HG03280 (cell line): Measurements from ENCODE around the gene IGFBP1.
"Not testable (repeated sequence)": the region's sequence is repeated elsewhere in the genome, so short reads cannot be mapped to it uniquely, and the experiment has no call there.

ENCODE experiments used
- ATAC-seq: cut with Tn5 transposase; IDR thresholded peaks from one replicate; pipeline ENCODE4 v1.9.1; 2021; ENCODE audit warnings: mild to moderate bottlenecking, moderate library complexity; ENCODE audit not compliant: unreplicated experiment

Gene IGFBP1

DNA sequence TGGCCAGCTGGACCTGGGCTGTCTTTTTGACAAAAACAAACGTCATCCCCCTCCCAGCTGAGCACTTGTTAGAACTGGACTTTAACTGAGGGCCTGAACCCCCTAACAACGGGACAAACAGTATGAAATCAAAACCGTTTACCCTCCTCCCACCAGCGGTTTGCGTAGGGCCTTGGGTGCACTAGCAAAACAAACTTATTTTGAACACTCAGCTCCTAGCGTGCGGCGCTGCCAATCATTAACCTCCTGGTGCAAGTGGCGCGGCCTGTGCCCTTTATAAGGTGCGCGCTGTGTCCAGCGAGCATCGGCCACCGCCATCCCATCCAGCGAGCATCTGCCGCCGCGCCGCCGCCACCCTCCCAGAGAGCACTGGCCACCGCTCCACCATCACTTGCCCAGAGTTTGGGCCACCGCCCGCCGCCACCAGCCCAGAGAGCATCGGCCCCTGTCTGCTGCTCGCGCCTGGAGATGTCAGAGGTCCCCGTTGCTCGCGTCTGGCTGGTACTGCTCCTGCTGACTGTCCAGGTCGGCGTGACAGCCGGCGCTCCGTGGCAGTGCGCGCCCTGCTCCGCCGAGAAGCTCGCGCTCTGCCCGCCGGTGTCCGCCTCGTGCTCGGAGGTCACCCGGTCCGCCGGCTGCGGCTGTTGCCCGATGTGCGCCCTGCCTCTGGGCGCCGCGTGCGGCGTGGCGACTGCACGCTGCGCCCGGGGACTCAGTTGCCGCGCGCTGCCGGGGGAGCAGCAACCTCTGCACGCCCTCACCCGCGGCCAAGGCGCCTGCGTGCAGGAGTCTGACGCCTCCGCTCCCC, at the start of gene IGFBP1:
Gene IGFBP1 (plus strand): TSS at position 304 of the 808 bp plus-strand sequence. CDS start 165 bp downstream, at position 469.
- ATAC-seq: no peak

DNA sequence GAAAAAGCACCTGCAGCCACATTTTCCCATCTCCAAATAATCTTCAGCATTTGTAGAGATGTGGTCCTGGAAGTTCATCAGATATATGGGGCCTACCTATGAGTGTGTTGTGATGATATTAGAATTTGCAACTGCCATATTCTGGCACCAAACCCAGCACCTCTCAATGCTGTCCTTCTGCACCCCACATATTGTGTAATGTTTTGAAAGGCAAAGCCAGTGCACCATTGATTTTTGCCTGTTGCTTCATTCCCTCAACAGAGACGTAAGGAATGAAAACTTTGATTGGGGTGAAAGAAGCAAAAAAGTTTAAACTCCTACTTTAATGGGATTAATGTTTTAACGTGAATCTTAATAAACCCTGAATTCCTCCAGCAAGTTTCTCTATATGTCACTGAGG, 49.4 kb upstream of the IGFBP1 start:
- ATAC-seq: not testable (repeated sequence)

DNA sequence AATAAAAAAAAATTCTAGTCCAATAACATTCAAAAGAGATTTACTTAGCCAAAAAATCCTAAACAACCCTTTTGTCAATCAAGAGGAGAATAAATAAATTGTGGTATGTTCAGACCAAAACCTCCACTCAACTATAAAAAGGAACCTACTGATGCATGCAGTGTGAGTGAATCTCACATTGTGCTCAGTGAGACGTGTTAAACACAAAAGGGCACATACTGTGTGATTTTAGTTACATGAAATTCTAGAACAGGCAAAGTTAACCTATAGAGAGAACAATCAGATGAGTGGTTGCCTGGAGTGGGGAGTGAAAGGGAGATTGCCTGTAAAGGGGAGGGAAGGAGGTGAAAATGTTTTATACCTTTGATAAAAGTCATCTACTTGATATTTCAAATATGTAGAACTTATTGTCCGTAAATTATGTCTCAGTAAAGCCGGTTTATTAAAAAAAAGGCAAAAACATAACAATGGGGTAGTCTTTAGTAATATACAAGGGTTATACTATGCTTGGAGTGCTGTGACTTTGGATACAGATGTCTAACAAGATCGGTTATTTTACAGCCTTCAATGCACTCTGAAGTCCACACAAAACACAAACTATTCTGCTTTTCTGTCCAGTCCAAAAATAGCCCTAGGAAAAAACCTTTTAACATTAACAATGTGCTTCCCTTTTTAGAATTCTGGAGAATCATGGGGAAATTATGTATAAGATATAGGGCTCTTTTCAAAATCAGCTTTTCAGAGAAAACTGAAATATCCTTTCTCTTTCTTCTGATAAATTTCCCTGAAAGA, 46.2 kb upstream of the IGFBP1 start:
- not testable (repeated sequence) for ATAC-seq

DNA sequence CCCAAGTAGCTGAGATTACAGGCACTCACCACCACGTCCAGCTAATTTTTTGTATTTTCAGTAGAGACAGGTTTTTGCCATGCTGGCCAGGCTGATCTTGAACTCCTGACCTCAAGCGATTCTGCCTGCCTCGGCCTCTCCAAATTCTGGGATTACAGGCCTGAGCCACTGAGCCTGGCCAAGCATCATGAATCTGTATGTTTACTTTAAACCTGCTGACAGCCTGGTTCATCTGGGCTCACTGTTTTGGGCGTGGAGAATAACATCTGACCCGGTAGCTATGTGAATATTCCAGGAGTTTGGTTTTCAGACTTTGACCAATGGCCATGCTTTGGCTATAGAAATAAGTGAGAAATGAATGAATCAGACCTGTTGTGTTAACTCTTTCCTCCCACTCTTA, 41.8 kb upstream of the IGFBP1 start:
- not testable (repeated sequence) for ATAC-seq

DNA sequence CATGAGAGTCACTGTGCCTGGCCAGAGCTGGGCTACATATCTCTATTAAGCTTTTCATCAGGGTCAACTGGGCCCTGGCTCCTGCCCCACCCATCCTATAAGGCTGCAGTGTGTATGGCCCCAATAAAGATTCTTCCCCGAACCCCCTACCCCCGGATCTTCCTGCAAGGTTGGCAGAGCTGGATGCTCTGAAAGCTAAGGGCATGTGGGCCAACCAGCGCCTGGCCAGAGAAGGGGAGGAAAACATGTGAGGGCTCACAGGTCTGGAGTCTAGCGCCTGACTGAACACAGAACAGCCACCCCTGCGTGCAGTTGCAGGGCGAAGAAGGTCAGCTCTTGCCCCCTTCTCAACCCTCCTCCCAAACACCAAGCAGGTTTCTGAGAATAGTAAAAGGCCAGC, 39.6 kb upstream of the IGFBP1 start:
- not testable (repeated sequence) for ATAC-seq

DNA sequence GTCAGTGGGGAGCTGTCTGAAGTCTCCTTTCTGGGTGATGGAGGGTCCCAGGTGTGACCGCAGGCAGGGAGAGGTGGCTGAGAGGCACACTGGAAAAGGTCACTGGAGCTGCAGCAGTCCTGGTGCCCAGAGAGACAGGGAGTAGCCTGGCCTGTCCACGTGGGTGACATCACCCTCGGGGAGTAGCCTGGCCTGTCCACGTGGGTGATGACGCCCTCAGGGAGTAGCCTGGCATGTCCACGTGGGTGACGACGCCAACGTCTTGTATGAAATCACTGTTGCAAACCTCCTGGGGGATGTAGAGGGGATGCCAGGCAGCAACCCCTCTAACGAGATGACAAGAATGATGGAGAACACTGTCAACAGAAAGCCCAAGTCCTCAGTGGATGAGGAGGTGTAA, 35.3 kb upstream of the IGFBP1 start:
- not testable (repeated sequence) for ATAC-seq

DNA sequence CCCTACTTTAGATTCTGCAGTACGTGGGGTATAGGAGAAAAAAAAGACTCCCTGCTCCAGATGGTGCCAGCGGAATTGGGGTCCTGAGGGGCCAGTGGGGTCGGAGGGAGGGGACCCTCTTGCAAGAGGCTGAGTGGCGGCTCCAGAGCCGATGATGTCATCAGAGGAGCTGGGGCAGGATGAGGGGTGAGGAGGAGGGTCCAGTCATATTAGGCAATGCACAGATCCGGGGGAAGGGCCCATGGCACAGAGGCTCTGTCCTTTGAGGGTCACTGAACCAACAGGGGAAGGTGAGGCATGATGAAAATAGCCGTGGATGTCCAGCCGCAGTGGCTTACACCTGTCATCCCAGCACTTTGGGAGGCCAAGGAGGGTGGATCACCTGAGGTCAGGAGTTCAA, 34.8 kb upstream of the IGFBP1 start:
- ATAC-seq: not testable (repeated sequence)

DNA sequence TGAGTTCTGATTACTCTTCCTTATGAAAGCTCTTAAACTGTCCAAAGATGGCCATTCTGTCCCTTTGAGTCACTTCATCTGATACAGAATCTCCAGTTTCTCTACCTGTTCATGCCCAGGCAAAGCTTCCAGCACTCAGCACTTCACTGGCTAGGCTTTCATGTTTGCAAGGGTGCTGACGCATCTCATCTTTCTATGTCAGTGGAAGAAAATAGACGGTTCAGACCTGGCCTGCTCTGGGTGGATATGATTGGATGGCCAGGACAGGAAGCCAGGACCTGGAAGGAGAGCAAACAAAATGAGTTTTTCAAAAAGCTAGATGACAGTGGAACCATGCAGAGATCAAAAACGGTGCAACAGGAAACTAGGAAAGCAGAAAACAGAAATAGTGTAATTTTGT, 32.6 kb upstream of the IGFBP1 start:
- not testable (repeated sequence) for ATAC-seq

DNA sequence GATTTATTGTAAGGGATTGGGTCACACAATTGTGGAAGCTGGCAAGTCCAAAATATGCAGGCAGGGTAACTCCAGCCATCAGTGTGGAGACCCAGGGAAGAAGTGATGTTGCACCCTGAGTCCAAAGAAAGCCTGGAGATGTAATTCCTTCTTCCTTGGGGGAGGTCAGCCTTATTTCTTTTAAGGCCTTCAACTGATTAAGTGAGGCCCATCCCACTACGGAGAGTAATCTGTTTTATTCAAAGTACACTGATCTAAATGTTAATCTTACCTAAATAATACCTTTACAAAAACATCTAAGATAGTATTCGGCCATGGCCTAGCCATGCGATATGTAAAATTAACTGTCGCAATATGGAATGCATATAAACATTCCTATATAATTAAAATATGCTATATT, 31.4 kb upstream of the IGFBP1 start:
- not testable (repeated sequence) for ATAC-seq

DNA sequence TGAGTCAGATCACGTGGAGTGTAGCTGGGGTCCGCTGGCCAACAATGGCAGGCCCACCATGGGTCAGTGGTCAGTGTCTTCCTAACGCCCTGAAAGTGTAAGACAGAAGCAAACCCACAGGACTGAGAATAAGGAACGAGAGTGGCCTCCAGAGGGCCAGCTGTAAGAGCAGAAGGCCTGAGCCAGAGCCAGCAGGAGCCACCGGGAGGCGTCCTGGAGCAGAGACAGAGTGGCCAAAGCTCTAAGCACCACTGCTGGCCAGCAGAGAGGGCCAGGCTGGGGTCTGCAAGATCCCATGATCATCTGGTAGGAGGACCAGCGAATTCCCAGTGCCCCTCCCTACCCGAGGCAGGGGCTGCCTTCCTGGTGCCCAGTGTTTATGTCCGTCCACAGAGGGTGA, 24.6 kb upstream of the IGFBP1 start:
- ATAC-seq: no peak

DNA sequence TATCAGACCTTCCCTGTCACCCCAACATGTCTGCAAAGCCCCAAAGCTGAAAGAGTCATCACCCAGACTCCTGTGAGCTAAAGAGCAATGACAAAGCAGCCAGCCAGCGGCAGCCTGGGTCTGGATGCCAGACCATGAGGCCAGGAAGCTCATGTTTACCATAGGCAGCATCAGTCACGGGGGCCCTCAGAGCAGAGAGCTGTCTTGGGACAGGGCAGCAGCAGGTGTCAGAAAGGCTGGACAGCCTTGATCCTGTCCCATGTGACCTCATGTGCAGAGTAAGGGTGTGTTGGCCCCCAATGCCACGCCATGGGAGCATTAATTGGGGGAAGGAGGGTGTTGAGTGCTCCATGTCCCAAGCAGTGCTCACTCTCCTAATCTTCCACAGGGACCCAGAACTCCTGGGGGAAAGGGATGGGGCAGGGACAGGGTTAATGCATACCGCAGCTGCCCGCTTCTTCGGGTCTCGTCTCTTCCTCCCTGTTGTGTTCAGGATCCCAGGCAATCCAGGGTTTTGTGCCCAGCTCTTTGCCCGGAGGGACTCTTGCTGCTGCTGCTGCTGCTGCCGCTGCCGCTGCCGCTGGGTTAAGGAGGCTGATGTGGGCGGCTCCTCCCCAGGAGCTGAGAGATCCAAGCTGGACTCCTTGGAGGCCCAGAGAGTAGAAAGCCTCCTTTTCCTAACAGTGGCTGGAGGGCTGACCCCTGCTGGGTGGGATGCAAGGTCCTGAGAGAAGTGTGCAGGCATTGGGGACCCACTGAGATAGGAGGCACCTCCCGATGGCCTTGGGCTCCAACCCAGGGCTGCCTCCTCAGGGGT, 22.5 kb upstream of the IGFBP1 start:
- ATAC-seq: no peak

DNA sequence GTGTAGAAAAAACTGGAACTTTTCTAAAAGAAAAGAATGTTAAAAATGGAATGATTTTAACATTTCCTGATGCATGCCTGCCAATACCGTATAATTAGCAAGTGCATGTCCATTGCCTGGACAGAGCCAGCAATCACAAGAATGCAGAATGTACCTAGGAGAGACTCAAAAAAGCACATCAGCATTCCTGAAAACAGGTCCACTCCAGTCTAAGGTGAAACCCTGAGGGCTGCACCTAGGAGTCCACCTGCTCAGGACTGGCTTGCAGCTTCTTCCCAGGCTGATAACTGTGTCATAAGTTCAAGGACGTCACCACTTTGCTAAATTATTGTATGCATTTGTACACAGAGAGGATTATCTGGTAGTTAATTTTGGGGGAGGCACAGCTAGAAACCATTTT, 20.8 kb upstream of the IGFBP1 start:
- ATAC-seq: no peak

DNA sequence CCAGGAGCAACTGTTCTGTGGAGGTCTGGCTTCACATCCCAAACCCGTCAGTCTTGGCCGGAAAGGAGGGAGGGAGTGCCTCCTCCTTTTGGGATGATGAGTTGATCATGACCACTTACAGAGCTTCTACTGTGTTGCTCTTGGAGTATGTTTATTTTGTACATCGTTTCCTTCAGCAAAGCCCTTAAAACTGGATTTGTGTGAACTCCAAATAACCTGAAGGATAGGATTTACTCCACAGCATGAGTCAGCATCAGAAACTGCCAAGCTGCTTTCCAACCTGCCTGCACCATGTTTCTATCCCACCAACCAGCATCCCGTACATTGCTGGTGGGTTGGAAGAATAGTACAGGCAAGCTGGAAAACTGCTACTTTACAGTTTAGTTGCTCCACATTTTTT, 18.9 kb upstream of the IGFBP1 start:
- no peak for ATAC-seq

DNA sequence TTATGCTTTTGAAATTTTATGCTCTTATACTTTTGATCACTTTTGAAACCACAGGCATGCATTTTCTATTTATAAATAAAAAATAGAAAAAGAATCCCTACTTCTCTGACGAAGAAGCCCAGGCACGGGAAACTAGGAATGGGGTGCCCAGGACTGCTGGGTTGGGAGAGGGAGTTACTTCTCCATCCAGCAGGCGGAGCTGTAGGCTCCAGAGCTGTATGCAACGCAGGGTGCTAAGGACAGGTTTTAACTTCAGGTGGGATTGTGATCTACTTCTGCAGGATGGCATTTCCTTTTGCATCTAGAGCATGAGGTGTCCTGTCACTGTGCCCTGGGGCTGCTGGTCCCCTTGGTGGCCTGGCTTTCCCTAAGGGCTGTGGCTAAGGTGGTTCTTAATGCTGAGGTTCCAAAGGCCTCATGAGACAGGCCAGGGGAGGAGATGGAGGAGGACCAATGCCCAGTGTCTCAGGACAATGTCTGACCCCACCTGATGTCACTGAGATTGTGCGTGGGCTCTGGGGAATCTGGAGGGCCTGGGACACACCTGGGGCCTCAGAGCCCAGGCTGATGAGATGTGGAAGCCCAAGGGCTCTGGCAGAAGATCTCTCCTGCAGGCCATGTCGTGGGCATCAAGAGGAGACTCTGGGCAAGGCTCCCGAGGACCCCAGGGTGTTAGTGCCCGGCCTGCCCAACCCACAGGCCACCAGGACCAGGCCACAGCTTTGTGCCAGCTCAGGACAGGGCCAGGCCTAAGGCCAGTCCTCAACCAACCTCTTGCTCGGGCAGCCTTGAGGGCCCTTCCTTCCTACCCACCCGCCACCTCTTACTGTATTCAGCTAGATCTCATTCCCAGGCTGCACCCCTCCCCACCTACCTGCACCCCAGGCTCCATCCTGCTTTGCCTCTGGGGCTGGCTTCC, 15.9 kb upstream of the IGFBP1 start:
- ATAC-seq: no peak

DNA sequence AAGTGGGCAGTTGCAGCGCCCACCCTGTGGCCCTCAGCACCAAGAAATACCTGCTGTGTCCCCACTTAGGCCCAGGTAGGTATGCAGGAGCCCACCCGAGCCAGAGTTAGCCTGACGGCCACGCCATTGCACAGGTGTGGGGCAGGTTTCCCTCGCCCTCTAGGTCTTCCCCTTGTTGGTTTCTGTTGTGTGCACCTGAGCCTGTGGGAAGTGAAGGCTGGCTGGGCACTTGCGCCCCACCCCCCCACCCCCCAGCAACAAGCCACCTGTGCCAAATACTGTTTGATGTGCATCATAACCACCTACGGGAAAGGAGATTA, 15.3 kb upstream of the IGFBP1 start, which contains the start of gene CCDC201:
Gene CCDC201 (minus strand): TSS at position 48 of the 320 bp plus-strand sequence. CDS start 75 bp downstream, outside the sequence.
- ATAC-seq: no peak

DNA sequence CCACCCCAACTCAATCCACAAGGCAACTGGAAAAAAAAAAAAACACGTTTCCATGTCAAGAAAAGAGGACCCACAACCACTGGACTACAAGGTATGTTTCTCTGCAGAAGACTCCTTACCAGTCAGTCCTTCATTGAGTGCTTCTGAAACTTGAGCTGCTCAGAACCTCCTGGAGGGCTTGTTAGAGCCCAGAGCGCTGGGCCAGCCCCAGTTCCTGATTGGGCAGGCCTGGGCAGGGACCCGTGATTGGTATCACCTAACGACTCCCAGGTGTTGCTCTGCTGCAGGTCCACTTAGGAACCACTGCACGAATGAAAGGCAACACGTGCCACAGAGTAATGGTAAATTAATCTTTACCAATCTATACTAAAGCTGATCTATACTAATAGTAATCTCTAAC, 14.9 kb upstream of the IGFBP1 start:
- ATAC-seq: no peak

DNA sequence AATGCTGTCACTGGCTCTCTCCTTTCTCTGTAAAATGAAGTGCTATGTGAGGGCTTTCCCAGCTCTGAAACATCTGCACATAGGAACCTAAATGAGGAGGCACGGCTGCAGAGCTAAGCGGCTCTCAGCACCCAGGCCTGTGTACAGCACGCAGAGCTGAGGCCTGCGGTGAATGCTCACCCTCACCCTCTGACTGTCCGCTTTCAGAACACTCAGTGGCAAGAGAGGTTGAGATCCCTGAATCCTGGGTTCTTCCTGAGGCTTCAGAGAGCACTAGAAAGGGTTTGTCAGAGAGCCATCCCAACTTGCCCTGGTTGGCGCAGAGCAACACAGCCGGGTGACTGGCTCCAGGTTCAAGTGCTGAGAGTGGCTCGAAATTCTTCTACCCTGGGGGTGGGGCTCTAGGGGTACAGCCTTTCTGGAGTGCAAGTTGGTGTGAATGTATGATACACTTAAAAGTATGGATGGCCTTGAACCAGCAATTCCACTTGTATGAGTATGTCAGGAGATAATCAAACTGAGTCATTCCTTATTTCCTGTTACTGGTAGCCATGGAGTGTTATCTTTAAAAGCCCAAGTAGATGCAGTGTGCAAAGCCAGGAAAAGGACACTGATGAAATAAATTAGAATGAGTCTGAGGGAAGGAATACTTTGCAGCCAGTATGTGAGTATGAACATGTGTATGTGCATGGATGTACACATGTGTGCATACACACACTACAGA, 13.7 kb upstream of the IGFBP1 start:
- no peak for ATAC-seq

DNA sequence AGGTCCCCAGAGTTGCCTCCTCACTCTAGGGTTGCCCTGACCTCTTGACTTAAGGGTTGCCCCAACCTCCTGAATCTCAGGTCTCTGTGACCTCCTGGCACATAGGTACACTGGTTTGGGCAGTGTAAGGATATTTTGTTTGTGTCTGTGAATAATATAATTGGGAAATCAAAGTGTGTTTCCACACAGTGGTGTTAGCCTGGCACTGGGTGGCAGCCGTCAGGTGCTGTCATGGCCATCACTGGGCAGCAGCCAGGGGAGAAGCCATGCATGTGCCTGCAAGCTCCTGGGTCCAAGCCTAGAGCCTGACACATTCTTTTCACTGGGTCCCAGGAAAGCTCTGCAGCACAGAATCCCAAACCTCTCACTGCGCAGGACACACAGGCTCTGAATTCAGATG, 11.8 kb upstream of the IGFBP1 start:
- no peak for ATAC-seq

DNA sequence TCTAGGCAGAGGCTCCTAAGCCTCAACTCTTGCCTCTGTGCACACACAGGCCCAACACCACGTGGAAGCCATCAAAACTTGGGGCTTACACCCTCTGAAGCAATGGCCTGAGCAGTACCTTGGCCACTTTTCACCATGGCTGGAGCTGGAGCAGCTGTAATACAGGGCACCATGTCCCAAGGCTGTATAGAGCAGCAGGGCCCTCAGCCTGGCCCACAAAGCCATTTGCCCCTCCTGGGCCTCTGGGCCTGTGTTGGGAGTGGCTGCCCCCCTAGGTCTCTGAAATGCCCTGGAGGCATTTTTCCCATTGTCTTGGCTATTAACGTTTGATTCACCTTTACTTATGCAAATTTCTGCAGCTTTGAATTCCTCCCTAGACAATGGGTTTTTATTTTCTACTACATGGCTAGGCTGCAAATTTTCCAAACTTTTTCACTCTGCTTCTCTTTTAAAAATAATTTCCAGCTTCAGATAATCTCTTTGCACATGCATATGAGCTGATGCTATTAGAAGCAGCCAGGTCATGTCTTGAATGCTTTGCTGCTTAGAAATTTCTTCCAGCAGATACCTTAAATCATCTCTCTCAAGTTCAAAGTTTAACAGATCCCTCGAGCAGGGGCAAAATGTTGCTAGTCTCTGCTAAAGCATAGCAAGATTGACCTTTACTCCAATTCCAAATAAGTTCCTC, 9.7 kb upstream of the IGFBP1 start:
- no peak for ATAC-seq
